Activated gamma-delta T cell (primary cell): ENCODE results near the gene SFSWAP.
A peak's percentile ranks its signal among the peaks of the same experiment; 100 is the strongest.
"Not testable (repeated sequence)": the region's sequence is repeated elsewhere in the genome, so short reads cannot be mapped to it uniquely, and the experiment has no call there.

ENCODE experiments used
- DNase-seq: peaks from one replicate; lab custom pipeline; 2025; lab: John Stamatoyannopoulos, UW

Gene SFSWAP

DNA sequence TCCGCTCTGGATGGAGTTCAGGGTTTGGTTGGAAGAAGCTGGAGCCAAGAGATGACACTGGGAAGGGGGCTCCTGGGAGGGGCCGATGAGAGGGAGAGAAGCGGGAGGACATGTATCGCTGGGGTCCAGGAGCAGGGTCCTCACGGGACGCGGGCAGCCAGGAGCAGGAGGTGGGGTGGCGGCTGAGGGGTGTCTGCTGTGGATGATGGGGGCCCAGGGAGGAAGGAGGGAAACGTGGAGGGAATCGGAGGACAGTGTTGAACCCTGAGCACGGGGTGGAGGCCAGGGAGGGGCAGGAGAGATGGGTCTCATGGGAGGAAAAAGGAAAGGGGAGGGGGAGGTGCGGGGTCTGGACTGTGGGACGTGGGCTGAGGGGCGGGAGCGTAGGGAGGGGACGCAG lies 31.7 kb upstream of the SFSWAP start:
- not testable (repeated sequence) for DNase-seq

- DNase-seq, result not testable (repeated sequence)
Observed at GRCh38 chr12:131679816-131680215, 31.1 kb upstream of the SFSWAP start.

GRCh38 chr12:131680392-131681256 lies 30.3 kb upstream of the SFSWAP start:
- not testable (repeated sequence) for DNase-seq

DNA sequence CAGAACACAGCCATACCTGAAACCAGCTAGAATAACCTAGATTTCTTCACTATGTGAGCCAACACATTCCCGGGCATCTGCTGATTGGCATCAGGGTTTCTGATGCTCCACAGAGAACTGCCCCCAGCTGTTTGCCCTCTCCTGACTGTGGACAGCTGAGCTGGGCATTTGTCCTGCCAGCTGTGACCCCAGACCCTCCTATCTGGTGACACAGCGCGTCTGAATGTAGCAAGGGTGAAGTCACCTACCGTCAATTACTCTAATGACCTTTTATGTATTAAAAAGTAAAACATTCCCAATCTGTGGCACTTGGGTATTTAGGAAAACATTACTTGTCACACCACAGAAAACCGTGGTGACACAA lies 29.7 kb upstream of the SFSWAP start:
- no peak for DNase-seq

DNA sequence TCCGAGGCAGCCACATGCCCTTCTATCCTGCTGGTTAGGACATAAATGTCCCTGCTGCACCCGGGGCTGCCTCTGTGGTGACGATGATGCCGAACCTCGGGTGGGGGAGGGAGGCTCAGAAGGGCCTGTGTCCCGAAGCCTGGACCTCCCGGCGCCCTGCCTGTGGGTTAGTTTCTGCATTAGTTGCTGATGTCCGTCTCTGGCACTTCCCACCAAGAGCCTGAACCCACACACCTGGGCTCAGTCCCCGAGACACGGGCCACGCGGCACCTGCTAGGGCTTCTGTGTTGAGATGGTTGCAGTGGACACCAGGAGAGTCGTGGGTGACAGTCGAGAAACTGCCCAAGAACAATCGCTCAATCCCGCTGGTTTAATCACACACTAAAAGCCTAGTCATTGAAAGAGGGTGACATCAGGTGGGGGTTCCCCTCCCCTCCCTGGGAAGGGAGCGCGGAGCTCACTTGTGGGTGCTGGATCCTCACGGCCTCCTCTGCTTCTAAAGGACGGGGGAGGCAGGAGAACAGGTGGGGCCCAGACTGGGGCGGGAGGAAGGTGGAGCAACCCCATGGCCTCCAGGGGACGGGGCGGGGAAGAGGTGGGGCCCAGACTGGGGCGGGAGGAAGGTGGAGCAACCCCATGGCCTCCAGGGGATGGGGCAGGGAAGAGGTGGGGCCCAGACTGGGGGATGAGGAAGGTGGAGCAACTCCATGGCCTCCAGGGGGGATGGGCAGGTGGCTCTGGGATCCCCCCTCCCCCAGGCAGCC lies 29.0 kb upstream of the SFSWAP start:
- DNase-seq, result peak; percentile 54

DNA sequence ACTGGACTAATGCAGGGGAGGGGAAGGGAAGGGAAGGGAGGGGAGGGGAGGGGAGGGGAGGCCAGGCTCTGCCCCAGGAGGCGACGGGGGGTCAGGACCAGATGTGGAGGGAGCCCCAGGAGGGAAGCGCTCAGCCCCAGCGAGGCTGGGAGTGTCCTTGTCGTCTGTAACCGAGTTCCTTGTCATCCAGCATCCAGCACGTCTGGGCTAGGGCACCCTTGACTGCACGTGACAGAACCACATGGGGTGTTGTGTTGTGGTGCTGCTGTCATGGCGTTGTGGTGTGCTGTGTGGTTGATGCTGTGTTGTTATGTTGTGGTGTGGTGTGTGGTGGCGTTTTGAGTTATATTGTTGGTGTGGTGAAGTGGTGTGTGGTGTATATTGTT lies 28.4 kb upstream of the SFSWAP start:
- DNase-seq, result no peak

DNA sequence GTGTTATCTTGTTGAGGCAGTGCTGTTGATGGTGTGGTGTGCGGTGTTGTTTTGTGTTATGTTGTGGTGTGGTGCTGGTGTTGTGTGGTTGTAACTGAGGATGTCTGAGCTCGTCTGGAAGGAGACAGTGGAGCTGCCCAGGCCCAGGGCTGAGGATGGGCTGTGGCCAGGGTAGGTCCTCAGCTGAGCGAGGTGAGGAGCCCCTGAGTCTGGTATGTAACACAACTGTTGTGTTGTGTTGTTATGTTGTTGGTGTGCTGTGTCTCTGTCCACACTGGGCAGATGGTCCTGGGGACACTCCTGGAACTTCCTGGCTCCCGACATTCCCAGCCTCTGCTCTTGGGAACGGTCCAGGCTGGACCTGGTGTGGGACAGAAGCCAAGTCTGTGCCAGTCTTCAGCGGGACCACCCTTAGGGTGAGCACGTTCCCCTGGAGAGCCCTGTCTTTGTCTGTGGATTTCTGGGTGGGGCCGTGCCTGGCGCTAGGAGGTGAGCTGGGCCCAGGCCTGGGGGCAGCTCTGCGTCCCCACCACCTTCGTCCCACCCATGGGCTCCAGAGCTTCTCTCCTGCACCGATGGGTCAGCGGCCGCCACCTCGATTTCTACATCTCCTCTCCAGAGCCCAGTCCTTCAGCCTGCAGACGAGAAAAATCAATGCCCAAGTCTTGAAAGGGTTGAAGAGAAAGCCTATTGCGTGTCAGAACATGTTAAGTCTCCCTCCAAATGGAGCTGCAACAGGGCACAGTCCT lies 27.4 kb upstream of the SFSWAP start:
- no peak for DNase-seq

DNA sequence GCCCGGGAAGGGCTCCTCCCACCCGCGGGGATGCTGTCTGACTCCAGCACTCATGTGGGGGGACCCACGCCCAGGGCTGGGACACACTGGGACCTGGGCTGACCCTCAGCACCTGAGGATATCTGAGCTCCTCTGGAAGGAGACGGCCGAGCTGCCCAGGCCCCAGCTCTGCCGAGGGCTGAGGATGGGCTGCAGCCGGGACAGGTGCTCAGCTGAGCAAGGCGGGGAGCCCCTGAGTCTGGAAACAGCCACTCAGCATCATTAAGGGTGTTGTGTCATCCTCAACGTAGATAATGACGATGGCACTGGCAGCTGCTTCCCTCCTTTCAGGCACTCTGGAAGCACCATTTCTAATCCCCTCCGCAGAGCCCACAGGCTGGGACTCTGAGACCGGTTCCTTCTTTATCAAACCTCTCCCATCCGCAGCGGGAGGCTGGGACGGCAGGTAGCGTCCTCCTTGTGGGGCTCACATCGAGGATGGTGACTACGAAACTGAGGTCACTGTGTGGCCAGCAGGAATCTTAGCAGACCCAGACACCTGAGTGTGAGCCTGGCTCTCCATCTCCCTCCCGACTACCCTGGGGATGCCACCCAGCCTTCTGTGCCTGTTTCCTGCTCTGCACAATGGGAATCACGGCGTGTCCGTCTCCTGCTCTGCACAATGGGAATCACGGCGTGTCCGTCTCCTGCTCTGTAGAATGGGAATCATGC lies 26.7 kb upstream of the SFSWAP start:
- no peak for DNase-seq

- no peak for DNase-seq
Observed at GRCh38 chr12:131687346-131688125, 23.4 kb upstream of the SFSWAP start.

DNA sequence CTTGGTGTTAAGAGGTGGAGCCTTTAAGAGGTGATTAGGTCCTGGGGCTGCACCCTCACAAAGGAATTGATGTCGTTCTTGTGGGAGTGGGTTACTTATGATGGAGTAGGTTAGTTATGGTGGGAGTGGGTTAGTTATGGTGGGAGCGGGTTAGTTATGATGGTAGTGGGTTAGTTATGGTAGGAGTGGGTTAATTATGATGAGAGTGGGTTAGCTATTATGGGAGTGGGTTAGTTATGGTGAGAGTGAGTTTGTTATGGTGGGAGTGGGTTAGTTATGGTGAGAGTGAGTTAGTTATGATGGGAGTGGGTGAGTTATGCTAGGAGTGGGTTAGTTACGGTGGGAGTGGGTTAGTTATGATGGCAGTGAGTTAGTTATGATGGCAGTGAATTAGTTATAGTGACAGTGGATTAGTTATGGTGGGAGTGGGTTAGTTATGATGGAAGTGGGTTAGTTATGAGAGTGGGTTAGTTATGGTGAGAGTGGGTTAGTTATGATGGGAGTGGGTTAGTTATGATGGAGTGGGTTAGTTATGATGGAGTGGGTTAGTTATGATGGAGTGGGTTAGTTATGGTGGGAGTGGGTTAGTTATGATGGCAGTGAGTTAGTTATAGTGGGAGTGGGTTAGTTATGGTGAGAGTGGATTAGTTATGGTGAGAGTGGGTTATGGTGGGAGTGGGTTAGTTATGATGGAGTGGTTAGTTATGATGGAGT lies 22.6 kb upstream of the SFSWAP start:
- no peak for DNase-seq

GRCh38 chr12:131688845-131689154 lies 22.1 kb upstream of the SFSWAP start:
- DNase-seq, result no peak

- DNase-seq, result no peak
Observed at GRCh38 chr12:131690320-131690719, 20.6 kb upstream of the SFSWAP start.

DNA sequence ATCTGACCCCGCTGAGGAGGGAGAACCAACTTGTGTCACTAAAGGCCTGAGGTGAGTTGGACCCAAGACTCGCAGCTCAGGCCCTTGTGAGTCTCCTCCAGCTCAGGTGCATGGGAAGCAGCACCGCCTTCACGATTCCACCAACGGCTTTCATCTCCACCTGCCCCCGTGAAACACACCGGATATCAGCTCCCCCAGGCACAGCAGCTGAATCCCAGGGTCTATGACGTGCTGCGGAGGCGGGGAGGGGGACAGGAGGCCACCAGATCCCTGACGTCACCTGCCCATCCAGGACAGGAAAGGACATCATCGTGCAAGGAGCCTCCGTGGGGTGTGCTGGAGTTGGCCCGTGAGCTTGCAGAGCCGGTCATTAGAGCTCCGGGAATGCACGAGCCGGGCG lies 18.5 kb upstream of the SFSWAP start:
- no peak for DNase-seq

DNA sequence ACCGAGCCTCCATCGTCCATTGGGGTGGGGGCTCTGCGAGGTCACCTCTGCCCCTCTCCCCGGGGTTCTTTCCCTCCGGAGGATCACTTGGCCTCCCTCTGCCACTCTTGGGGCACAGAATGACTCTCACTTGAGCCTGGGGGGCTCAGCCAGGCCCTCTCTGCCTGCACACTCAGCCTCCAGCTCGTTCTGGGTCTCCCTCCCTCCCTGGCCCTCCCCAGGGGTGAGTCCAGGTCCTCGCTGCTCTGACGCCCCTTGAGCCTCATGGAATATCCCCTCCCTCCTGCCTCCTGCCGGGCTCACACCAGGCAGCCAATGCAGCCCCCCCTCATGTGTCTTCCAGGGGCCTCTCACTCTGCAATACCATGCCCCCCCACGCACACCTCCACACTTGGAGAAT lies 17.7 kb upstream of the SFSWAP start:
- no peak for DNase-seq

- no peak for DNase-seq
Observed at GRCh38 chr12:131694116-131694838, 16.6 kb upstream of the SFSWAP start.

GRCh38 chr12:131695968-131696367 lies 14.9 kb upstream of the SFSWAP start:
- DNase-seq, result no peak

- DNase-seq, result no peak
Observed at GRCh38 chr12:131698286-131698685, 12.6 kb upstream of the SFSWAP start.

DNA sequence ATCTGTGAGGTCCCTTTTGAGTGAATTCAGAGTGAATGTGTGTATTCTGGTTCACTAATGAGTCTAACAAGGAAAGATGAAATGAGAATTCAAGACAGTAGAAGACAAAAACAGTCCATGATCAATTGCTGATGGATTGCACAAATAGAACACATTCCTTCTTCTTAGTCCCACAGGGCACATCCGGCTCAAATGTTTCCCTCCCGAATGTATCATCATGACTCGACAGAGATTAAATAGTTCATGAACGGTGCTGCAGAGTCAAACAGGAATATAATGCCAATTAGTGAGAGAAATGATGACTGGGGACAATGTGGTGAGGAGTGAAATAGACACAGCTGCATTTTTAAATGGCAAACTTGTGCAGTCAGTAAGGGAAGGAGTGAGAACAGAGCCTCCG lies 11.5 kb upstream of the SFSWAP start:
- DNase-seq, result no peak

DNA sequence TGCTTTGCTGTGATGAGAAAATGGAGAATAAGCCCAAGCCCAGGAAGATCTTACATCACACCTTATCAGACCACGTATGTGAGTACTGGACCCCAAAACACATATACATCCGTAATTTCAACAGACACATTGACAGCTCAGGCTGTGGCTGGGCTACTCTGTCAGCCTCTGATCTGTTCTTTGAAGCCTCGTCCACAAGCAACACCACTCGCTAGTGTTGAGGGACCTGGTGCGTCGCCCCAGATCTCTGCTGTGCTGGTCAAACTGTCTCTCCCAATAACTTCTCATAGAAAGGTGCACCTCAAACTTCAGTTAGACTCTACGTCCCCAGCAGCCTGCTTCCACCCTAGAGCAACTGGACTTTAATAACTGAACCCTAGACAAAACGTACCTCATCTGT lies 10.6 kb upstream of the SFSWAP start:
- no peak for DNase-seq
